GM12878 (cell line): ENCODE data around the gene IL19. TPM values are rescaled to one million over a fixed set of nuclear protein-coding genes. Genes with fewer than 3 reads are reported as not detected.

ENCODE experiments used
- ATAC-seq: fragments of 200-7000 bp; cut with Tn5 transposase; 3 replicates; pipeline ENCODE4 v1.9.1; 2020; ENCODE audit warnings: mild to moderate bottlenecking, moderate library complexity
- BruUV-seq: library from RNA; stranded (reverse); fragments of 400-500 nt; replicated peaks from 2 replicates; lab custom pipeline; 2021; lab: Mats Ljungman, UMichigan
- CTCF ChIA-PET: fragments of 300-600 bp; sonication (Branson Sonifier 250); formaldehyde crosslinking; extraction: SDS; loops from one replicate; lab custom pipeline; 2021; ENCODE audit warnings: inconsistent platforms; lab: Yijun Ruan, JAX
- POLR2A ChIA-PET: fragments of 350-600 bp; formaldehyde crosslinking; extraction: SDS; loops from one replicate; lab custom pipeline; 2021; ENCODE audit warnings: inconsistent platforms; lab: Charles Lee
- RAD21 ChIA-PET: fragments of 300-600 bp; sonication (Branson Sonifier 250); formaldehyde crosslinking; loops from one replicate; lab custom pipeline; 2023; ENCODE audit warnings: antibody characterized with exemption; ENCODE audit not compliant: unreplicated experiment; lab: Charles Lee
- SMC1A ChIA-PET: fragments of 300-600 bp; sonication (Branson Sonifier 250); formaldehyde crosslinking; loops from one replicate; lab custom pipeline; 2023; ENCODE audit not compliant: unreplicated experiment, uncharacterized antibody; lab: Charles Lee
- DNase-seq: peaks from one replicate; pipeline ENCODE4 v3.0.0-alpha.2; 2011; ENCODE audit warnings: low read depth, low spot score
- FAIRE-seq: peaks from 3 replicates; lab custom pipeline; 2011; peaks lifted over from hg19 to GRCh38; lab: Jason Lieb, UNC
- H2AFZ ChIP-seq: 2 replicates; pipeline ENCODE4 v1.6.0; 2011; ENCODE audit warnings: low read depth, low read length, control low read depth; ENCODE audit not compliant: control insufficient read depth
- H3K27ac ChIP-seq: 2 replicates; pipeline ENCODE4 v1.5.1; 2011; ENCODE audit warnings: control low read depth; ENCODE audit not compliant: control insufficient read depth, insufficient read depth
- H3K27me3 ChIP-seq, 2 experiments: replicated peaks in 1 of 2; 2 replicates each; pipeline versions ENCODE4 v1.6.0 to v1.6.1; 2011; ENCODE audit warnings: low read length in 1 of 2; ENCODE audit not compliant: control insufficient read depth in 2 of 2, insufficient read depth in 2 of 2
- H3K36me3 ChIP-seq, 2 experiments: 2 replicates each; pipeline ENCODE4 v1.5.1; 2011; ENCODE audit warnings: low read length in 1 of 2; ENCODE audit not compliant: control insufficient read depth in 2 of 2, insufficient read depth in 2 of 2
- H3K4me1 ChIP-seq: 2 replicates; pipeline ENCODE4 v1.6.1; 2011; ENCODE audit warnings: mild to moderate bottlenecking, low read length, moderate library complexity, mixed read lengths; ENCODE audit not compliant: control insufficient read depth, insufficient read depth
- H3K4me2 ChIP-seq: 2 replicates; pipeline ENCODE4 v1.6.0; 2011; ENCODE audit warnings: control low read depth; ENCODE audit not compliant: control insufficient read depth, insufficient read depth
- H3K4me3 ChIP-seq: fragments of 200-600 bp; sonication (generic); 2 replicates; pipeline ENCODE4 v1.5.1; 2016
- H3K79me2 ChIP-seq: 2 replicates; pipeline ENCODE4 v1.6.0; 2011; ENCODE audit warnings: low read length; ENCODE audit not compliant: control insufficient read depth, insufficient read depth
- H3K9ac ChIP-seq: 2 replicates; pipeline ENCODE4 v1.8.0; 2011; ENCODE audit warnings: low read length, control low read depth, mixed read lengths; ENCODE audit not compliant: control insufficient read depth, insufficient read depth
- H3K9me3 ChIP-seq: replicated peaks from 3 replicates; pipeline ENCODE4 v1.5.1; 2011; ENCODE audit warnings: mild to moderate bottlenecking, low read length; ENCODE audit not compliant: control insufficient read depth, insufficient read depth
- H4K20me1 ChIP-seq: 2 replicates; pipeline ENCODE4 v1.6.0; 2011; ENCODE audit not compliant: control insufficient read depth, insufficient read depth
- CBX3 ChIP-seq: fragments of 200-600 bp; sonication (generic); IDR thresholded peaks from 2 replicates; pipeline ENCODE4 v1.6.1; 2016; ENCODE audit warnings: low read depth, borderline replicate concordance
- CBX5 ChIP-seq: sonication (generic); IDR thresholded peaks from 2 replicates; pipeline ENCODE4 v1.6.1; 2016; ENCODE audit warnings: low read depth, moderate library complexity, mild to moderate bottlenecking, inconsistent platforms
- CREB1 ChIP-seq: IDR thresholded peaks from 2 replicates; pipeline ENCODE4 v1.6.1; 2012; ENCODE audit warnings: low read depth, mild to moderate bottlenecking, inconsistent platforms
- CREM ChIP-seq: IDR thresholded peaks from 2 replicates; pipeline ENCODE4 v1.6.1; 2014; ENCODE audit warnings: antibody characterized with exemption, low read depth
- FOXK2 ChIP-seq: fragments of 450-650 bp; IDR thresholded peaks from 2 replicates; pipeline ENCODE4 v1.6.1; 2017; ENCODE audit warnings: mild to moderate bottlenecking, moderate library complexity
- LARP7 ChIP-seq: fragments of 450-650 bp; IDR thresholded peaks from 2 replicates; pipeline ENCODE4 v1.6.1; 2017; ENCODE audit warnings: mild to moderate bottlenecking
- MXI1 ChIP-seq: fragments of 150-350 bp; IDR thresholded peaks from 2 replicates; pipeline ENCODE4 v1.6.1; 2011; ENCODE audit warnings: low read depth, mild to moderate bottlenecking, inconsistent platforms, low read length, improper control_type of control experiment
- SKIL ChIP-seq: fragments of 450-650 bp; IDR thresholded peaks from 2 replicates; pipeline ENCODE4 v1.6.1; 2017; ENCODE audit warnings: mild to moderate bottlenecking, low read depth, inconsistent platforms; ENCODE audit not compliant: poor library complexity, severe bottlenecking
- USF2 ChIP-seq: IDR thresholded peaks from 2 replicates; pipeline ENCODE4 v1.6.1; 2011; ENCODE audit warnings: low read depth, low read length, improper control_type of control experiment, borderline replicate concordance
- ZNF687 ChIP-seq: fragments of 450-650 bp; IDR thresholded peaks from 2 replicates; pipeline ENCODE4 v1.6.1; 2017; ENCODE audit warnings: mild to moderate bottlenecking, moderate library complexity
- ZZZ3 ChIP-seq: IDR thresholded peaks from 2 replicates; pipeline ENCODE4 v1.6.1; 2011; ENCODE audit warnings: low read depth; ENCODE audit not compliant: control insufficient read depth, insufficient read length
- WGBS: methylation state at CpG from one replicate; pipeline ENCODE4 v1.1.6; 2016; ENCODE audit warnings: low lambda C conversion rate; ENCODE audit not compliant: insufficient replicate concordance, insufficient coverage; ENCODE audit errors: missing lambda C conversion rate; 5-methylcytosine and 5-hydroxymethylcytosine counted together
- in situ Hi-C: fragments of 300-500 bp; cut with MboI; formaldehyde crosslinking; loops from 9 replicates; pipeline ENCODE4 v1.14.3; 2018; ENCODE audit warnings: mixed read lengths
- intact Hi-C: fragments of 100-400 bp; cut with micrococcal nuclease; formaldehyde crosslinking; loops from one replicate; pipeline ENCODE4 v1.14.2; 2022; ENCODE audit not compliant: unreplicated experiment
- polyA plus RNA-seq, 11 experiments: library from polyadenylated mRNA; depleted of rRNA in 4 of 11; unstranded in 6 of 11; stranded (reverse) in 5 of 11; fragments of >200 nt; fragmentation: Nextera tagmentation in 4 of 11; fragmentation: Illumina TruSeq in 1 of 11; extraction: Ambion mirVana in 4 of 11; extraction: Trizol in 1 of 11; gene quantifications; 1 replicate in 1 of 11; 2 replicates in 10 of 11; pipeline versions ENCODE4 v1.2.1 to v1.2.3, GENCODE V29; 2011 to 2016; ENCODE audit warnings: inconsistent platforms in 2 of 11, missing spikeins in 2 of 11, low read depth in 1 of 11
- total RNA-seq, 4 experiments: library from RNA; depleted of rRNA in 3 of 4; stranded (reverse); fragments of >200 nt in 3 of 4; fragmentation: Illumina TruSeq in 1 of 4; extraction: Trizol in 1 of 4; gene quantifications; 2 replicates each; pipeline versions ENCODE4 v1.2.1 to v1.2.3, GENCODE V29; 2013 to 2021
- TF ChIP-seq, protein P1 (sequence below): fragments of 450-650 bp; formaldehyde crosslinking; IDR thresholded peaks from 2 replicates; pipeline ENCODE4 v1.4.0; 2020; ENCODE audit warnings: mild to moderate bottlenecking, moderate library complexity

IL19 gene
- total and polyA plus RNA-seq, 10 of the 15 experiments (the other 5 are each of a cell fraction or from before 2014, with no cell fraction given) = 0.10 to 0.73 (median 0.28) TPM; not detected in 6

DNA sequence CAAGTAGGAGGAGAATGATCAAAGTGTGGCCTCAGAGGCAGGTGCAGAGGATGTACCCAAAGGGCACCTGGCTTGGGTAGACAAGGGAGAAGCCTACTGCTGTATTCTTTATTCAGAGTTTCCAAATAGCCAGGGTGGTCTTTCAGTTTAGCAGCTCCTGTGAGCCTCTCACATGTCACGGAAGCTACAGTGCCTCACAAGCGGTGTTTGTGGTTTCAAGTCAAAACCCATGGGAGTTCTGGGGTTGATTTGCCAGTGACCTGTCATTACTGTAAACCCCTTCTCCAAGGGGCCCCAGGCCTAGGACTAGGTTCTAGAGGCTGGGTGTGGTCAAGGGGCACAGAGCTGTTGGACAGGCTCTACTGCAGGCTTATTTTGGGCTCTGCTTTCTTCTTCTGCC, 11.9 kb downstream of the IL19 start:
- ChIA-PET POLR2A (interaction anchor here (0.9 to 13.9 kb wide), 4 partner anchors 10 to 42 kb away, joined by 3 to 283 read pairs (median 4); partner anchors contain the start of genes IL10 and IL19), RAD21 (interaction anchor here (0.7 to 13.8 kb wide), 8 partner anchors 11 to 48 kb away, joined by 3 to 363 read pairs (median 6); partner anchors contain the start of genes IL10 and IL19), CTCF (interaction anchor here (0.7 to 14.2 kb wide), 8 partner anchors 10 to 129 kb away, joined by 3 to 221 read pairs (median 4); partner anchors contain the start of genes IL10 and IL19), SMC1A (interaction anchor here (0.6 to 18.3 kb wide), 11 partner anchors 8 to 139 kb away, joined by 3 to 410 read pairs (median 5); partner anchors contain the start of genes FCMR, IL10 and IL19)
- WGBS = 2% methylated on average over 2 of the region's 2 CpGs
- no peaks in the 10 kb centered on the region for H3K9me3 ChIP-seq
- peaks cover 49% of the 10 kb centered on the region for H3K4me1 ChIP-seq
- H4K20me1 ChIP-seq = no peaks in the 10 kb centered on the region
- H3K27ac ChIP-seq = peak overlapping the region; percentile 85; the same call in 1 of the 2 replicates
- H3K79me2 ChIP-seq = peaks cover 10% of the 10 kb centered on the region
- no peak overlapping the region for H3K4me3 ChIP-seq
- H3K36me3 ChIP-seq = no peaks in the 10 kb centered on the region
- H3K9ac ChIP-seq = no peak overlapping the region
- FAIRE-seq (peak; percentile 35), DNase-seq (no peak), ATAC-seq (peak; percentile 85)
- in situ Hi-C loops (loop anchor here (10.0 kb wide), 1 partner anchor 728 kb away; the partner anchor contains the start of gene RHEX), intact Hi-C loops (no loop called here)
- no peak overlapping the region for H2AFZ ChIP-seq
- BruUV-seq = no TSS peak
- H3K27me3 ChIP-seq = no peaks in the 10 kb centered on the region
- H3K4me2 ChIP-seq = peak overlapping the region; percentile 62; the same call in 1 of the 2 replicates
- no peak for TF ChIP-seq ZNF687
- TF ChIP-seq LARP7 = no peak
- no peak for TF ChIP-seq MXI1
- no peak for TF ChIP-seq USF2
- TF ChIP-seq CBX3 = no peak
- no peak for TF ChIP-seq ZZZ3
- no peak for TF ChIP-seq CBX5
- peak; percentile 34; the same call in 1 of the 2 replicates for TF ChIP-seq CREM
- TF ChIP-seq FOXK2 = no peak
- TF ChIP-seq, protein P1, sequence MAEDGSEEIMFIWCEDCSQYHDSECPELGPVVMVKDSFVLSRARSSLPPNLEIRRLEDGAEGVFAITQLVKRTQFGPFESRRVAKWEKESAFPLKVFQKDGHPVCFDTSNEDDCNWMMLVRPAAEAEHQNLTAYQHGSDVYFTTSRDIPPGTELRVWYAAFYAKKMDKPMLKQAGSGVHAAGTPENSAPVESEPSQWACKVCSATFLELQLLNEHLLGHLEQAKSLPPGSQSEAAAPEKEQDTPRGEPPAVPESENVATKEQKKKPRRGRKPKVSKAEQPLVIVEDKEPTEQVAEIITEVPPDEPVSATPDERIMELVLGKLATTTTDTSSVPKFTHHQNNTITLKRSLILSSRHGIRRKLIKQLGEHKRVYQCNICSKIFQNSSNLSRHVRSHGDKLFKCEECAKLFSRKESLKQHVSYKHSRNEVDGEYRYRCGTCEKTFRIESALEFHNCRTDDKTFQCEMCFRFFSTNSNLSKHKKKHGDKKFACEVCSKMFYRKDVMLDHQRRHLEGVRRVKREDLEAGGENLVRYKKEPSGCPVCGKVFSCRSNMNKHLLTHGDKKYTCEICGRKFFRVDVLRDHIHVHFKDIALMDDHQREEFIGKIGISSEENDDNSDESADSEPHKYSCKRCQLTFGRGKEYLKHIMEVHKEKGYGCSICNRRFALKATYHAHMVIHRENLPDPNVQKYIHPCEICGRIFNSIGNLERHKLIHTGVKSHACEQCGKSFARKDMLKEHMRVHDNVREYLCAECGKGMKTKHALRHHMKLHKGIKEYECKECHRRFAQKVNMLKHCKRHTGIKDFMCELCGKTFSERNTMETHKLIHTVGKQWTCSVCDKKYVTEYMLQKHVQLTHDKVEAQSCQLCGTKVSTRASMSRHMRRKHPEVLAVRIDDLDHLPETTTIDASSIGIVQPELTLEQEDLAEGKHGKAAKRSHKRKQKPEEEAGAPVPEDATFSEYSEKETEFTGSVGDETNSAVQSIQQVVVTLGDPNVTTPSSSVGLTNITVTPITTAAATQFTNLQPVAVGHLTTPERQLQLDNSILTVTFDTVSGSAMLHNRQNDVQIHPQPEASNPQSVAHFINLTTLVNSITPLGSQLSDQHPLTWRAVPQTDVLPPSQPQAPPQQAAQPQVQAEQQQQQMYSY (CRISPR knock-in tag) = no peak
- no peak for TF ChIP-seq CREB1
- TF ChIP-seq SKIL = peak; percentile 82
